ENCODE measurements around the gene ABAT.

DNA sequence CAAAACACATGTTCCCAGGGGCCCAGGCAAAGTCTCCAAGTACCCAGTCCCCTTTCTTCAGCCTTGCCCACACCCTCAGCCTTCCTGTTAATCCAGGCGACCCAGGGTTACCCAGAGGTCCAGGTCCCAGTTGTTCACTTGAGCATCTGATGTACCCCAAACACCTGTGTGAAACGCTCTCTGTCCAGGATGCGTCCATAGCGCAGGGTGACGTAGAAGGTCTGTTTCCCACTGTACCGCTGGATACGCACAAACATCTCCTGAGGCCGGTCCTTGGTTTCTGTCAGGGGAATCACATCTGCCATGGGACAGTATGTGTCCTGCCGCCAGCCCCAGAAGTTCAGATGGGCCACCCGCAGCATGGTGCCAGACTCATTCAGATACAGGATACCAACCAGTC, 121.4 kb downstream of the ABAT start:
- TF ChIP-seq CTCF (IDR thresholded peaks at IDR 0.05; ENCODE audit: low read length) = no peak
- no peak for TF ChIP-seq EZH2 (IDR thresholded peaks at IDR 0.05; ENCODE audit: borderline replicate concordance, low read length)

Data from OCI-LY1 (cell line).